IgD-negative memory B cell (primary cell): Measurements from ENCODE around the gene CBX5. TPM values are rescaled to one million over a fixed set of nuclear protein-coding genes. Genes with fewer than 3 reads are reported as not detected.
"Not testable (repeated sequence)": the region's sequence is repeated elsewhere in the genome, so short reads cannot be mapped to it uniquely, and the experiment has no call there.

Experiments
- H3K27ac Mint-ChIP-seq, 3 donors: one replicate each; pipeline ENCODE4 v1.8.0; 2020 to 2022; ENCODE audit warnings: mild to moderate bottlenecking in 3 of 3, mixed read lengths in 3 of 3, moderate library complexity in 1 of 3
- H3K27me3 Mint-ChIP-seq: one replicate; pipeline ENCODE4 v1.8.0; 2021; ENCODE audit warnings: mixed read lengths
- H3K36me3 Mint-ChIP-seq: one replicate; pipeline ENCODE4 v1.8.0; 2020; ENCODE audit warnings: mild to moderate bottlenecking, mixed read lengths
- H3K4me1 Mint-ChIP-seq, 3 donors: one replicate each; pipeline ENCODE4 v1.8.0; 2020 to 2022; ENCODE audit warnings: mixed read lengths in 3 of 3, mild to moderate bottlenecking in 1 of 3
- H3K4me3 Mint-ChIP-seq, 4 donors: one replicate each; pipeline ENCODE4 v1.8.0; 2020 to 2022; ENCODE audit warnings: mild to moderate bottlenecking in 4 of 4, mixed read lengths in 4 of 4, moderate library complexity in 3 of 4
- H3K9me3 Mint-ChIP-seq, 3 donors: one replicate each; pipeline ENCODE4 v1.8.0; 2020 to 2021; ENCODE audit warnings: mixed read lengths in 3 of 3, mild to moderate bottlenecking in 1 of 3
- polyA plus RNA-seq: library from polyadenylated mRNA; unstranded; fragments of 300-500 nt; fragmentation: Illumina TruSeq; gene quantifications from one replicate; pipeline ENCODE4 v1.2.3, GENCODE V29; 2021

The CBX5 gene
- polyA plus RNA-seq, 1 donor from 2014 or later, result 20.6 TPM

DNA sequence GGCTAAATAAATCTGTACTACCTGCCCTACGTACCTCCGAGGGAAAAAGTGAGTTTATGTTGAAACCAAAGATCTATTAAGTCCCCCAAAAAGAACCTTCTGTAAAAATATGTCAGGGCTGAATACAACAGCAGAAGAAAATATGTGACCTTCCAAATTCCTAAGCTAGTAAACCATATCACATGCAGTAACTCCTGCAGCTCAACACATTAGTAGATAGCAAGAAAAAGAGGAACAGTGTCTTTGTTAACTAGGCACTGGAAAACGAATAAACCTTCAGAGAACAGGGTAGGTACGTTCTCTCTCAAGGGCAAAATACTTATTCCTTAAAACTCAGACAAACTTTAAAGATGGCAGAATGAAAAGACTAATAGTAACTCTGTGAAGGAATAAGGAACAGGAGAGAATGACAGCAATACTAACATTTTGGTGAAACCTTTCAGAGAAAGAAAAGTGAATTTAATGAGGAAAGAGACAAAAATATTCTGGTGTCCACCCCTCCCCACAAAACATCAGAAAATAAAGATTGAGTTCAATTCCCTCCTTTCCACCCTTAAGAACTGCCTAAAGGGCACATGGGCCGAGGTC, 18.0 kb downstream of the CBX5 start:
- H3K4me3 Mint-ChIP-seq, result no peak overlapping the region
- H3K4me1 Mint-ChIP-seq, result peaks cover 11 to 14% (median 13%) of the 10 kb centered on the region in 3 donors
- H3K9me3 Mint-ChIP-seq, result no peaks in the 10 kb centered on the region
- H3K27ac Mint-ChIP-seq, result peak overlapping the region in 1 of 3 donors; percentile 2
- no peaks in the 10 kb centered on the region for H3K27me3 Mint-ChIP-seq
- H3K36me3 Mint-ChIP-seq, result peaks cover 4% of the 10 kb centered on the region

DNA sequence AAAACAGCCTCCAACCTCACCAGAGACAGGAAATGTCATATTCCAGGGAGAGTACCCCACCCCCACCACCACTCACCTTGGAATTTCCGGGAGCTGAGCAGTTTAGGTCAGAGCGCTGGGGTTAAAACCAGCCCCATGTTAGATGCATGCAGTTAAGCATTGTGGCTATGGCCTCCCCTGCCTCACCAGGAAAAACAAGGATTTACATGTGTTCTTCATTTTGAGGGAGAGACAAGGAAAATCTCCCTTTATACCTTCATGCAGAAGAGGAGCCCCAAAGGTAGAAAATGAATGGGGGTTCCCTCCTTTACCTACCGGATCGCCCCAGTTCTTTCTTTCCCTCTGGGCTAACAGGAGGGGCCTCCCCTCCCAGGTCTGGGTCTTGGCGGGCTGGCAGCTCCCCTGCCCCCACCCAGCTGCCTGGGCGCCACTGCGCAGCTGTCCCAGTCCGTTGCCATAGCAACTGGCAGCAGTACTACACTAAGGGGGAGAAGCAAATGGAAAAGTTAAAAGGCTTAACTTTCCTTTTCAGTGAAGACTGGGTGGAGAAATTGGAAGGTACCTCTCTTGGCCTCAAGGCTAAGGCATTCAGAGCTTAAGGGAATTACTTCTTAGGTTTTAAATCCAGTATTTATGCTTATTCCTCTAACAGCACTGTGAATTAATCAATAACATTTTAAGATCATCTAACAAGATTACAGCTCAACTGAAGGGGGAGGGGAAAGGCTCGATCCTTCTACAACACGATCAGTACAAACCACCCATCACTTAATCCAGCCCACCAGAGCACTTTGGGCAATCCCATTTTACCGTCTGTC, 20.5 kb downstream of the CBX5 start:
- Mint-ChIP-seq H3K27me3 (no peaks in the 10 kb centered on the region), H3K9me3 (no peaks in the 10 kb centered on the region), H3K4me1 (peaks cover 11 to 18% (median 16%) of the 10 kb centered on the region in 3 donors), H3K36me3 (peaks cover 1% of the 10 kb centered on the region), H3K4me3 (peak overlapping the region; percentile 48 to 73 (median 64)), H3K27ac (peak overlapping the region; percentile 49 to 91 (median 72))

DNA sequence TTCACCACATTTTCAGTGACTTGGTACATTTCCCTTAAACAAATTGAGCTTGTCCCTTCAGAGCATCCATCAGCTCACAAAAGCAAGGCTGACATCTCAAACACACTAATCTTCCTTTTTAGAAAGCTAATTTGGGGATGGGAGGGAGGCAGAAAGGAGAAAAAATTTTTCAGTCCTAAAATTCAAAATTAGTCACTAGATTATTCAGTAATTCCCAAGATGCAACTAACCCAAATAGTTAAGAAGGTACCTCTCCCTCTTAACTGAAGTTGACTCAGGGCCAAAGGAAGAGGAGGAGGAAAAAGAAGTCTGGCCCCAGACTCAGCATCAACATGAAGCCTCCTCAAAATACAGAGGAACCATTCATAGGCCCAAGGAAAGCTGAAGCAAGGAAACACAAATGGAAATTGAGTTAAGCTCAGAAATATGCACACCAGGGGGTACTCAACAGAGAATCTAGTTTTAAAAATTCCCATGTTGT, 21.7 kb downstream of the CBX5 start:
- Mint-ChIP-seq H3K9me3 (no peaks in the 10 kb centered on the region), H3K4me1 (peaks cover 11 to 18% (median 16%) of the 10 kb centered on the region in 3 donors), H3K36me3 (peaks cover 1% of the 10 kb centered on the region), H3K27ac (no peak overlapping the region), H3K4me3 (no peak overlapping the region), H3K27me3 (no peaks in the 10 kb centered on the region)

DNA sequence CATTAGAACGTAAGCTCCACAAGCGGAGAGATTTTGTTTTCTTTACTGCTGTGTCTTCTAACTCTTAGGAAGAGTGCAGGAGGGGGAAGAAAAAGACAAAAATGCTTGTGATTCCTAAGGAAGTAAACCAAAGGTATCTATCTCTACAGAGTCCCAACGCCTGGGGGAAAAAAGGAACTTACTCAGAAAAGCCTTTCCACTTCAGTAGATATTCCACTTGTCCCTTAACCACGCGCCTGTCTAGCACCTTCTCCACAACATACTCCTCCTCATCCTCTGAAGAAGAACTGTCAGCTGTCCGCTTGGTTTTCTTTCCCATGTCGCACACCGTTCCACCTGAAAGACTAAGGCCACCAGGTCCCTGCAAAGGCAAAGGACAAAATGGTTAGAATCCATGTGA, 22.6 kb downstream of the CBX5 start:
- no peak overlapping the region for H3K4me3 Mint-ChIP-seq
- no peaks in the 10 kb centered on the region for H3K27me3 Mint-ChIP-seq
- peak overlapping the region in 1 of 3 donors; percentile 92 for H3K27ac Mint-ChIP-seq
- peaks cover 11 to 18% (median 16%) of the 10 kb centered on the region in 3 donors for H3K4me1 Mint-ChIP-seq
- H3K36me3 Mint-ChIP-seq, result peaks cover under 1% of the 10 kb centered on the region
- H3K9me3 Mint-ChIP-seq, result no peaks in the 10 kb centered on the region

DNA sequence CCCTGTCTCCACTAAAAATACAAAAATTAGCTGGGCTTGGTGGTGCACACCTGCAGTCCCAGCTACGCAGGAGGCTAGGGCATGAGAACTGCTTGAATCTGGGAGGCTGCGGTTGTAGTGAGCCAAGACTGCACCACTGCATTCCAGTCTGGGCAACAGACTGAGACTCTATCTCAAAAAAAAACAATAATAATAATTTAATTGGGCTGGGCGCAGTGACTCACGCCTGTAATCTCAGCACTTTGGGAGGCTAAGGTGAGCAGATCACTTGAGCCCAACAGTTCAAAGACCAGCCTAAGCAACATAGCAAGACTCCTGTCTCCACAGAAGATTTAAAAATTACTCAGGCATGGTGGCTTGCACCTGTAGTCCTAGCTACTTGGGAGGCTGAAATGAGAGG, 26.7 kb downstream of the CBX5 start:
- no peaks in the 10 kb centered on the region for H3K9me3 Mint-ChIP-seq
- peaks cover 3 to 12% (median 9%) of the 10 kb centered on the region in 3 donors for H3K4me1 Mint-ChIP-seq
- H3K27me3 Mint-ChIP-seq, result no peaks in the 10 kb centered on the region
- no peak overlapping the region for H3K27ac Mint-ChIP-seq
- H3K4me3 Mint-ChIP-seq, result no peak overlapping the region
- peaks cover 8% of the 10 kb centered on the region for H3K36me3 Mint-ChIP-seq

DNA sequence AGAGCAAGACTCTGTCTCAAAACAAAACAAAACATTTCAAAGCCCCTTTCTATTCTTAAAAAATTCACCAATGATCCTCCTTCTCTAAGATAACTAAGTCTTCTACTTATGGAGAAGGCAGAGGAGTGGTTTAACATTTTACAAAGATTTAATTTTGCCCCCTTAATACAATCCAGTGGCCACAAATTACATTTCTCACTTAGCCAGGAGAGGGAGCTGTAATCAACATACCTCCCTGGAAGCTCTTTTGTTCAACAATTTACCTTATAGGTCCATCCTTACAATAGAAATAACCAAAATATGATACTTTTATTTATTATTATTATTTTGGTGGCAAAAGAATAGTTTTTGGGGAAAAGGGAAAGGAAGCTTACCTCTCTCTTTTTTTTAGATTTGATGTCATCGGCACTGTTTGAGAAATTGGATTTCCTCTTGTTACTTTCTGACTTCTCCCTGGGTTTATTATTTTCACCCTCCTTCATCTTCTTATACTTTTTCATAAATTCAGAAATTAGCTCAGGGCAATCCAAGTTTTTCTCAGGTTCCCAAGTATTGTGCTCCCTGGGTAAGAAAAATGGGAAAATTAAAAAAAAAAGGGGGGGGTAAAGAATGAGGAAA, 28.1 kb downstream of the CBX5 start:
- Mint-ChIP-seq H3K4me1 (peaks cover 3 to 12% (median 8%) of the 10 kb centered on the region in 3 donors), H3K36me3 (peaks cover 8% of the 10 kb centered on the region), H3K27ac (no peak overlapping the region), H3K27me3 (no peaks in the 10 kb centered on the region), H3K9me3 (no peaks in the 10 kb centered on the region), H3K4me3 (no peak overlapping the region)

DNA sequence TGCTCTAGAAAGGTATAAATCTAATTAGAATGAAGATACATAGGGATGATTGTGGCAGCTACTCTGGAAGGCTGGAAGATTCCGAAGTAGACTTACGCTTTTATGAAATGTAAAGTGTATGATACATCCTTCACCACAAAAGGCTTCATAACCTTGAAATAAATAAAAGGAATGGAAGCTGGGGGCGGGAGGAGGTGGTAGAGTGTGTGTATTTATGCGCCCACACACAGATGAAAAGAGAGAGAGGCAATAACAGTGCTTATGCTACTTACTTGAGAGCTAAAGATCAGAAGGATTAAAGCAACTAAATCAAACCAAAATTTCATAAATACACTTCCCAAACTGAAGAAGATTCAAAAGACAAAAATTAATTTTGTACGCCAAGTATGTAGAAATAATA, 30.4 kb downstream of the CBX5 start:
- Mint-ChIP-seq H3K36me3 (peaks cover 11% of the 10 kb centered on the region), H3K27ac (no peak overlapping the region), H3K9me3 (no peaks in the 10 kb centered on the region), H3K4me1 (peaks cover 3 to 8% (median 5%) of the 10 kb centered on the region in 3 donors), H3K4me3 (no peak overlapping the region), H3K27me3 (no peaks in the 10 kb centered on the region)

DNA sequence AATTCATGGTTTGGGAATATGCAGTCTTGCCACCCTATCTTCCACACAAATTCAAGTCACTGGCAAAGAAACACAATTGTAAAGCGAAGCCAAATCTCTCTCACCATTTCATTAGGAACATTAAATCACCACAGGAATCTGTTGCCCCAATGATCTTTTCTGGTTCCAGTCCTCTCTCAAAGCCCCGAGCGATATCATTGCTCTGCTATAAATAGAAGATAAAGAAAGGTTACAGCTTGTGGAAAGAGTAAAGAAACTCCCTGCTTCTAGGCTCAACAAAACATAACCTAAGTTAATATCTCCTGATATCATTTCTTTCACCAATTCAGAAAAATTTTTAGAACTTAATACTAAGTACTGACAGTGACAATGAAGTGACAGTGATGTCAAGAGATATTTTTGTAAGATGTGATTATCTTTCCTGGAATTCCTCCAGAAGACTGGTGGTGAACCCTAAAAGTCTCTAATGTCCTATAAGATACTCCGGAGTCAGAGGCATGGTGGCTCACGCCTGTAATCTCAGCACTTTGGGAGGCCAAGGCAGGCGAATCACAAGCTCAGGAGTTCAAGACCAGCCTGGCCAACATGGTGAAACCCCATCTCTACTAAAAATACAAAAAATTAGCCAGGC, 33.8 kb downstream of the CBX5 start:
- Mint-ChIP-seq H3K4me1 (peaks cover 2 to 6% (median 5%) of the 10 kb centered on the region in 3 donors), H3K9me3 (no peaks in the 10 kb centered on the region), H3K27ac (no peak overlapping the region), H3K4me3 (no peak overlapping the region), H3K27me3 (no peaks in the 10 kb centered on the region), H3K36me3 (peaks cover 8% of the 10 kb centered on the region)

DNA sequence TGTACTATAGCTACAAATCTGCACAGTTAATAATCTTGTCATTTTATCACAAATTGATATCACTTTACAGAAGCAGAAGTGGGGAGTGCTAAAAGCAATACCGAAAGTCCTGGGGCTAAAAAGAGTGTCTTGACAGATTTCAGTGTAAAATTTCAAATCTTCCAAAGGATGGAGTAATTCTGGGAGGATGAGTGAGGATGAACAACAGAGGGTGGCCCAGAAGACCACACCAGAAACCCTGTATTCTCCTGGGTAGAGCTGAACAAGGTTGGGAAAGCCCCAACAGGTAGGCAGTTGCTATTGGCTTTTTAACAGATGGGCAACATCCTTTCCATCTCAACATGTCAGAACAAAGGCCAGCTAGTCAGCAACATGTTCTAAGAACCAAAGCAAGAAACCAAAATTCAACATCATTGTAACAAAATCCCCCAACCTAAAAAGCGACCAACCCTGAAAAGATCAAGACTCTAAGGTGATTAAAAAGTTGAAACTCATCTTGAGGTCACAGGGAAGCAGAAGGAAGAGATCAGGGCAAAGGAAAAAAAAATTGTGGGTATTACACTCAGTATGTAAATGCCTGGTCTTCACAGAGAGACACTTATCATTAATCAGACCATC, 38.8 kb downstream of the CBX5 start:
- Mint-ChIP-seq H3K4me3 (no peak overlapping the region), H3K4me1 (peaks cover 0 to 7% (median 6%) of the 10 kb centered on the region in 3 donors), H3K27ac (peak overlapping the region in 2 of 3 donors; percentile 55 to 63), H3K36me3 (peaks cover 3% of the 10 kb centered on the region), H3K27me3 (no peaks in the 10 kb centered on the region), H3K9me3 (no peaks in the 10 kb centered on the region)

DNA sequence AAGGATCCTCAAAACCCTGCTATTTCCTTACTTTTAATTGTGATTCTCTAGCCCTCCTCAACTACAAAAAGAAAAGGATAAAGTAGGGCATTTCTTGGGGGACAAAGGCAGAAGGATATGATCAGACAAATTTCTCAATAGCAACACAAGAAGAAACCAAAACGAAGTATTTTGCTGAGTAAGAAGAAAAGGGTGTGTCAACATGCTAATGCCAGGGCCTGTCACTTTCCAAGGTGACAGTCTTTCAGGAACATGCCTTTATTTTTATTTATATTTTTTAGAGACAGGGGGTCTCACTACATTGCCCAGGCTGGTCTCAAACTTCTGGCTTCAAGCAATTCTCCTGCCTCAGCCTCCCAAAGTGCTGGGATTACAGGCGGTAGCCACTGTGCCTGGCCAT, 39.8 kb downstream of the CBX5 start:
- H3K4me3 Mint-ChIP-seq, result no peak overlapping the region
- H3K27me3 Mint-ChIP-seq, result no peaks in the 10 kb centered on the region
- no peak overlapping the region for H3K27ac Mint-ChIP-seq
- peaks cover 0 to 7% (median 6%) of the 10 kb centered on the region in 3 donors for H3K4me1 Mint-ChIP-seq
- no peaks in the 10 kb centered on the region for H3K9me3 Mint-ChIP-seq
- H3K36me3 Mint-ChIP-seq, result peaks cover 1% of the 10 kb centered on the region

DNA sequence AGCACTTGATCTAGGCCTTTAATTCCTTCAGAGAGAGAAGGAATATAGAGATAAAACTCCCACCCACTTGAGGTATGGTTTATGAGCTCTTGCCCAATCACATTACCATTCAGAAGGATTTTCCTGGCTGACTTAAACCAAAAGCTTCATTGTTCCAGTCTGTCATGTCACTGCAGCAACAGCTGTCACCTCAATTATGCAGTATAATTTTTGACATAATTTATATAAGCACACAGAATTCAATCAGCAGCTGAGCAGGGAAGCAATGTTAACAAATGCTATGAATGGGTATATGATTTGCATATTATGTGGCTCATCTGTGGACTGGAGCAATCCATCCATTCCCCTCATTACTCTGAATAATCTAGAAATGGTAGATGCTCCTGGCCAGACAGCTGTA, 40.3 kb downstream of the CBX5 start:
- Mint-ChIP-seq H3K4me1 (peaks cover 0 to 7% (median 6%) of the 10 kb centered on the region in 3 donors), H3K36me3 (peaks cover 1% of the 10 kb centered on the region), H3K9me3 (no peaks in the 10 kb centered on the region), H3K27me3 (no peaks in the 10 kb centered on the region), H3K27ac (no peak overlapping the region), H3K4me3 (no peak overlapping the region)

DNA sequence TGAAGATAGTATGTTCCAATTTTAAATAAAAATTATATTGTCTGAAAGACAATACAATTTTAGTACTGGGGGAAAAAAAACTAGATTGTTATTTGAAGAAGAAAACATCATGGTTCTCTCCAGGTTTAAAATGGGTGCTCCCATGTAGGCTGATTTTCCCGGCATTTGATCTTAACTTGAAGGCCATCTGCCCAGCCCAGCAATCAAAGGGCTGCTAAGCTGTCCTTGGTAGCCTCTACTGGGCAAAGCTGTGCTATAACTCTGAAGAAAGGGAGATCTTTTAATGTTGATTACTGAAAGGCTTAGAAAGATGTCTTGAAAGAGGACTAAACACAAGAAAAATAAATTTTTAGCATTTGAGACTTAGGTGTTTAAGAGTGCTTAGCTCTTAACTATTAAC, 41.4 kb downstream of the CBX5 start:
- H3K27me3 Mint-ChIP-seq, result no peaks in the 10 kb centered on the region

DNA sequence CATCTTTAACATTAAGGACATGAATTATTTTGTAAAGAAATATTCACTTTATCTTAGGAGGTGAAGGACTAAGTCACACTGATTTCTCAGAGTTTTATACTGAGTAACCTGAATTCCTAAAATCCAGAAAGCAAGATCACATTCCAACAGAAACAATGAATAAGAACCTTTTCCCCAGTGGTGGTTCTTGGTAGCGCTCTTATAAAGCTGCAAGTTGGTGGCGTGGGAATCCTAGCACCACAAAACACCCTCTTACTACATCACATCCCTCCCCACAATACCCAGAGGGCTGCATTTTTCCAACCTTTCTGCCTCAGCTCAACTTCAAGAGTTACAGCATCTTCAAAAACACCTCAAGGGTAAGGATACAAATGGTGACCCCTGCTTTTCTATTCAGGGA, 47.1 kb downstream of the CBX5 start:
- Mint-ChIP-seq H3K4me3 (no peak overlapping the region), H3K4me1 (peaks cover 5 to 12% (median 10%) of the 10 kb centered on the region in 3 donors), H3K27ac (no peak overlapping the region), H3K9me3 (no peaks in the 10 kb centered on the region), H3K27me3 (no peaks in the 10 kb centered on the region), H3K36me3 (peaks cover 3% of the 10 kb centered on the region)

More for the DNA sequence above, 41.4 kb downstream of the CBX5 start:
- no peaks in the 10 kb centered on the region for H3K9me3 Mint-ChIP-seq
- H3K36me3 Mint-ChIP-seq, result peaks cover 1% of the 10 kb centered on the region
- H3K27ac Mint-ChIP-seq, result no peak overlapping the region
- H3K4me3 Mint-ChIP-seq, result no peak overlapping the region
- H3K4me1 Mint-ChIP-seq, result peaks cover 0 to 7% (median 6%) of the 10 kb centered on the region in 3 donors

DNA sequence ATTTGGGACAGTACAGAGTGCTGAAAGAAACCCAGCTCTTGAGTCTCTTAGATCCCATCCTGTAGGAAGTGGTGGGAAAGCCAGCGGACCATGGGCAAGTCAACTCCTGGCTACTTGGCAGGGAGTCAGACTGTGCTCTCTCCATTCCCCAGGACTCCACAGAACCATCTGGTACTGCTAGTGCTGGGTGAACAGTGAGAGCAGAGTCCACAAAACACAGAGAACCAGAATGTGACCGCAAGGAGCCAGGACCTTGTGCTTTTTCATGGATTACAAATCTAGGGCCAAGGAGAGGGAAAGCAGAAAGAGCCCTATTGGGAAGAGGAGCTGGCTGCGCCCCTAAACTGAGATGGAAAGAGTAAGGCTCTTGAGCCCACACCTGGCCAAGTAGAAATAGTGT, 48.7 kb downstream of the CBX5 start:
- not testable (repeated sequence) for H3K27ac Mint-ChIP-seq, H3K36me3 Mint-ChIP-seq

More for the DNA sequence above, 48.7 kb downstream of the CBX5 start:
- H3K4me3 Mint-ChIP-seq, H3K27me3 Mint-ChIP-seq, H3K9me3 Mint-ChIP-seq: not testable (repeated sequence)
- peaks cover 5 to 14% (median 10%) of the 10 kb centered on the region in 3 donors for H3K4me1 Mint-ChIP-seq
